ENCODE results near the gene POLA2.

POLA2 gene

DNA sequence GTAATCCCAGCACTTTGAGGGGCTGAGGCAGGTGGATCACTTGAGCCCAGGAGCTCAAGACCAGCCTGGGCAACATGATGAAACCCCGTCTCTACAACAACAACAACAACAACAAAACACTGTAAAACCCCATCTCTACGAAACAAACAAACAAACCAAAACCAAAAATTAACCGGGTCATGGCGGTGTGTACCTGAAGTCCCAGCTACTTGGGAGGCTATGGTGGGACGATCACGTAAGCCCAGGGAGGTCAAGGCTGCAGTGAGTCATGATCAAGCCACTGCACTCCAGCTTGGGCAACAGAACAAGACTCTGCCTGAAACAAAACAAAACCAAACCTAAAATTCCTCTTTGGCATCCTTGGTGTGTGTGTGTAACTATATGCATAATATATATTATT, 7.0 kb upstream of the POLA2 start:
- Histone ChIP-seq H3K9ac (ENCODE audit: low read length) (no peak overlapping the region), H2BK12ac (ENCODE audit: low read length) (no peak overlapping the region), H3K18ac (ENCODE audit: low read length) (no peak overlapping the region), H3K4me3 (ENCODE audit: low read depth, low read length) (no peak overlapping the region), H3K9me3 (ENCODE audit: insufficient read depth, low read depth, low read length) (no peaks in the 10 kb centered on the region), H3K36me3 (ENCODE audit: control insufficient read depth in 1 of 2, insufficient read depth in 2 of 2, low read length in 2 of 2) (no peaks in the 10 kb centered on the region), H3K4ac (ENCODE audit: low read depth, low read length) (no peak overlapping the region), H3K79me1 (ENCODE audit: low read length) (no peaks in the 10 kb centered on the region), H3K14ac (ENCODE audit: low read length) (no peak overlapping the region), H2AFZ (ENCODE audit: insufficient read depth, low read length, poor library complexity) (no peak overlapping the region), H4K8ac (ENCODE audit: low read depth, low read length) (no peak overlapping the region), H4K12ac (ENCODE audit: low read depth, low read length) (no peak overlapping the region), H2BK5ac (ENCODE audit: low read depth, low read length, poor library complexity) (no peak overlapping the region), H3K23ac (ENCODE audit: low read length) (no peak overlapping the region), H3K4me2 (ENCODE audit: low read length) (no peak overlapping the region), H4K91ac (ENCODE audit: low read depth, low read length) (no peak overlapping the region), H3K27ac (ENCODE audit: low read depth, low read length) (no peak overlapping the region), H3K4me1 (ENCODE audit: control insufficient read depth in 1 of 2, insufficient read depth in 2 of 2, low read length in 2 of 2) (no peaks in the 10 kb centered on the region), H2BK120ac (ENCODE audit: insufficient read depth, low read length, poor library complexity) (no peak overlapping the region), H3K27me3 (ENCODE audit: insufficient read depth, low read length) (no peaks in the 10 kb centered on the region), H2AK5ac (ENCODE audit: low read length) (no peak overlapping the region), H3K79me2 (ENCODE audit: control insufficient read depth, insufficient read depth, low read length, poor library complexity) (no peaks in the 10 kb centered on the region)
- 100% methylated on average over 2 of the region's 6 CpGs for whole genome bisulfite sequencing (ENCODE audit: extremely low coverage, insufficient coverage, insufficient read length)
- peak in 1 of 2 donors; percentile 6 for DNase-seq

- no peak overlapping the region for H4K12ac ChIP-seq (ENCODE audit: low read depth, low read length)
- no peak overlapping the region for H3K18ac ChIP-seq (ENCODE audit: low read length)
- H3K36me3 ChIP-seq (ENCODE audit: control insufficient read depth in 1 of 2, insufficient read depth in 2 of 2, low read length in 2 of 2): no peaks in the 10 kb centered on the region
- H2BK12ac ChIP-seq (ENCODE audit: low read length): no peak overlapping the region
- peaks cover 8% of the 10 kb centered on the region for H3K79me2 ChIP-seq (ENCODE audit: control insufficient read depth, insufficient read depth, low read length, poor library complexity)
- H2AK5ac ChIP-seq (ENCODE audit: low read length): no peak overlapping the region
- no peak overlapping the region for H3K23ac ChIP-seq (ENCODE audit: low read length)
- no CpG with 5 or more reads among the region's 5 CpGs for WGBS (ENCODE audit: extremely low coverage, insufficient coverage, insufficient read length)
- no peak overlapping the region for H2BK120ac ChIP-seq (ENCODE audit: insufficient read depth, low read length, poor library complexity)
- H3K4me1 ChIP-seq (ENCODE audit: control insufficient read depth in 1 of 2, insufficient read depth in 2 of 2, low read length in 2 of 2): peaks cover 0 to 5% of the 10 kb centered on the region in 2 experiments
- H3K9me3 ChIP-seq (ENCODE audit: insufficient read depth, low read depth, low read length): no peaks in the 10 kb centered on the region
- no peak overlapping the region for H3K4me3 ChIP-seq (ENCODE audit: low read depth, low read length)
- no peaks in the 10 kb centered on the region for H3K27me3 ChIP-seq (ENCODE audit: insufficient read depth, low read length)
- H4K8ac ChIP-seq (ENCODE audit: low read depth, low read length): no peak overlapping the region
- no peak overlapping the region for H3K4ac ChIP-seq (ENCODE audit: low read depth, low read length)
- no peak overlapping the region for H3K4me2 ChIP-seq (ENCODE audit: low read length)
- no peak for DNase-seq
- no peak overlapping the region for H2BK5ac ChIP-seq (ENCODE audit: low read depth, low read length, poor library complexity)
- no peak overlapping the region for H3K9ac ChIP-seq (ENCODE audit: low read length)
- H2AFZ ChIP-seq (ENCODE audit: insufficient read depth, low read length, poor library complexity): no peak overlapping the region
- no peak overlapping the region for H3K14ac ChIP-seq (ENCODE audit: low read length)
- H3K79me1 ChIP-seq (ENCODE audit: low read length): peaks cover 9% of the 10 kb centered on the region
- H3K27ac ChIP-seq (ENCODE audit: low read depth, low read length): no peak overlapping the region
- H4K91ac ChIP-seq (ENCODE audit: low read depth, low read length): no peak overlapping the region
Measured at GRCh38 chr11:65258988-65259387, 2.8 kb upstream of the POLA2 start.

GRCh38 chr11:65260302-65260701, 1.5 kb upstream of the POLA2 start:
- no CpG with 5 or more reads among the region's 17 CpGs for WGBS (ENCODE audit: extremely low coverage, insufficient coverage, insufficient read length)
- H3K4ac ChIP-seq (ENCODE audit: low read depth, low read length): no peak overlapping the region

GRCh38 chr11:65260756-65261590, 789 bp upstream of the POLA2 start:
- Histone ChIP-seq H3K79me1 (ENCODE audit: low read length) (peaks cover 9% of the 10 kb centered on the region), H3K9me3 (ENCODE audit: insufficient read depth, low read depth, low read length) (no peaks in the 10 kb centered on the region), H3K23ac (ENCODE audit: low read length) (no peak overlapping the region), H2AK5ac (ENCODE audit: low read length) (peak overlapping the region; percentile 21), H3K9ac (ENCODE audit: low read length) (peak overlapping the region; percentile 95), H2AFZ (ENCODE audit: insufficient read depth, low read length, poor library complexity) (peak overlapping the region; percentile 21), H2BK5ac (ENCODE audit: low read depth, low read length, poor library complexity) (no peak overlapping the region), H3K27ac (ENCODE audit: low read depth, low read length) (no peak overlapping the region), H3K4me3 (ENCODE audit: low read depth, low read length) (peak overlapping the region; percentile 81), H3K36me3 (ENCODE audit: control insufficient read depth in 1 of 2, insufficient read depth in 2 of 2, low read length in 2 of 2) (peaks cover 3 to 4% of the 10 kb centered on the region in 2 experiments), H2BK120ac (ENCODE audit: insufficient read depth, low read length, poor library complexity) (no peak overlapping the region), H2BK12ac (ENCODE audit: low read length) (no peak overlapping the region), H3K4me2 (ENCODE audit: low read length) (peak overlapping the region; percentile 87), H3K27me3 (ENCODE audit: insufficient read depth, low read length) (no peaks in the 10 kb centered on the region), H3K4ac (ENCODE audit: low read depth, low read length) (peak overlapping the region; percentile 1), H4K91ac (ENCODE audit: low read depth, low read length) (peak overlapping the region; percentile 48), H3K18ac (ENCODE audit: low read length) (no peak overlapping the region), H4K8ac (ENCODE audit: low read depth, low read length) (peak overlapping the region; percentile 64), H4K12ac (ENCODE audit: low read depth, low read length) (peak overlapping the region; percentile 20), H3K4me1 (ENCODE audit: control insufficient read depth in 1 of 2, insufficient read depth in 2 of 2, low read length in 2 of 2) (peaks cover 0 to 5% of the 10 kb centered on the region in 2 experiments), H3K79me2 (ENCODE audit: control insufficient read depth, insufficient read depth, low read length, poor library complexity) (peaks cover 8% of the 10 kb centered on the region), H3K14ac (ENCODE audit: low read length) (peak overlapping the region; percentile 9)
- no CpG with 5 or more reads among the region's 26 CpGs for WGBS (ENCODE audit: extremely low coverage, insufficient coverage, insufficient read length)
- no peak for DNase-seq

More at GRCh38 chr11:65260302-65260701, 1.5 kb upstream of the POLA2 start:
- Histone ChIP-seq H3K23ac (ENCODE audit: low read length) (no peak overlapping the region), H2BK12ac (ENCODE audit: low read length) (no peak overlapping the region), H3K79me1 (ENCODE audit: low read length) (peaks cover 9% of the 10 kb centered on the region), H3K4me3 (ENCODE audit: low read depth, low read length) (no peak overlapping the region), H3K27me3 (ENCODE audit: insufficient read depth, low read length) (no peaks in the 10 kb centered on the region), H3K4me1 (ENCODE audit: control insufficient read depth in 1 of 2, insufficient read depth in 2 of 2, low read length in 2 of 2) (peaks cover 0 to 5% of the 10 kb centered on the region in 2 experiments), H3K36me3 (ENCODE audit: control insufficient read depth in 1 of 2, insufficient read depth in 2 of 2, low read length in 2 of 2) (no peaks in the 10 kb centered on the region), H2AFZ (ENCODE audit: insufficient read depth, low read length, poor library complexity) (no peak overlapping the region), H2AK5ac (ENCODE audit: low read length) (no peak overlapping the region), H3K79me2 (ENCODE audit: control insufficient read depth, insufficient read depth, low read length, poor library complexity) (peaks cover 8% of the 10 kb centered on the region), H4K12ac (ENCODE audit: low read depth, low read length) (no peak overlapping the region), H2BK5ac (ENCODE audit: low read depth, low read length, poor library complexity) (no peak overlapping the region), H3K27ac (ENCODE audit: low read depth, low read length) (no peak overlapping the region), H3K14ac (ENCODE audit: low read length) (no peak overlapping the region), H4K91ac (ENCODE audit: low read depth, low read length) (no peak overlapping the region), H3K18ac (ENCODE audit: low read length) (no peak overlapping the region), H3K4me2 (ENCODE audit: low read length) (no peak overlapping the region), H3K9ac (ENCODE audit: low read length) (no peak overlapping the region), H3K9me3 (ENCODE audit: insufficient read depth, low read depth, low read length) (no peaks in the 10 kb centered on the region), H4K8ac (ENCODE audit: low read depth, low read length) (no peak overlapping the region), H2BK120ac (ENCODE audit: insufficient read depth, low read length, poor library complexity) (no peak overlapping the region)
- no peak for DNase-seq
